Measurements from ENCODE around the gene ASB8.
"Not testable (repeated sequence)": the region's sequence is repeated elsewhere in the genome, so short reads cannot be mapped to it uniquely, and the experiment has no call there.

ASB8 gene

GRCh38 chr12:48183876-48184548, 26.7 kb upstream of the ASB8 start:
- DNase-seq (ENCODE audit: extremely low spot score, insufficient read length, low read depth) = no peak
- FAIRE-seq = no peak

GRCh38 chr12:48183091-48183875, 26.0 kb upstream of the ASB8 start, which contains the start of gene CCDC184:
CCDC184 (plus strand) TSS chr12:48183644; CDS start chr12:48184123, 479 bp downstream.
- peak; percentile 78 for FAIRE-seq

GRCh38 chr12:48182631-48183030, 25.3 kb upstream of the ASB8 start:
- DNase-seq (ENCODE audit: extremely low spot score, insufficient read length, low read depth) (no peak), FAIRE-seq (no peak)

More at GRCh38 chr12:48183091-48183875, 26.0 kb upstream of the ASB8 start, which contains the start of gene CCDC184:
- DNase-seq (ENCODE audit: extremely low spot score, insufficient read length, low read depth) = no peak

GRCh38 chr12:48180857-48181495, 23.7 kb upstream of the ASB8 start:
- no peak for FAIRE-seq
- DNase-seq (ENCODE audit: extremely low spot score, insufficient read length, low read depth) = no peak

GRCh38 chr12:48180424-48180823, 23.1 kb upstream of the ASB8 start:
- FAIRE-seq (no peak), DNase-seq (ENCODE audit: extremely low spot score, insufficient read length, low read depth) (no peak)

GRCh38 chr12:48179466-48179865, 22.2 kb upstream of the ASB8 start:
- DNase-seq (ENCODE audit: extremely low spot score, insufficient read length, low read depth) (no peak), FAIRE-seq (no peak)

GRCh38 chr12:48177982-48178381, 20.7 kb upstream of the ASB8 start:
- no peak for DNase-seq (ENCODE audit: extremely low spot score, insufficient read length, low read depth)
- FAIRE-seq = no peak

- DNase-seq (ENCODE audit: extremely low spot score, insufficient read length, low read depth) (no peak), FAIRE-seq (no peak)
Measured at GRCh38 chr12:48176417-48176751, 19.1 kb upstream of the ASB8 start.

GRCh38 chr12:48175613-48176416, 18.5 kb upstream of the ASB8 start:
- FAIRE-seq (no peak), DNase-seq (ENCODE audit: extremely low spot score, insufficient read length, low read depth) (no peak)

- FAIRE-seq (no peak), DNase-seq (ENCODE audit: extremely low spot score, insufficient read length, low read depth) (no peak)
Measured at GRCh38 chr12:48169011-48169410, 11.7 kb upstream of the ASB8 start.

GRCh38 chr12:48165089-48165981, 8.0 kb upstream of the ASB8 start:
- peak; percentile 22 for DNase-seq (ENCODE audit: extremely low spot score, insufficient read length, low read depth)
- FAIRE-seq = peak; percentile 87

- FAIRE-seq = no peak
- no peak for DNase-seq (ENCODE audit: extremely low spot score, insufficient read length, low read depth)
Measured at GRCh38 chr12:48164451-48164850, 7.1 kb upstream of the ASB8 start.

GRCh38 chr12:48163150-48163747, 5.9 kb upstream of the ASB8 start:
- FAIRE-seq (no peak), DNase-seq (ENCODE audit: extremely low spot score, insufficient read length, low read depth) (no peak)

GRCh38 chr12:48160807-48161206, 3.5 kb upstream of the ASB8 start:
- FAIRE-seq (no peak), DNase-seq (ENCODE audit: extremely low spot score, insufficient read length, low read depth) (no peak)

- no peak for FAIRE-seq
Measured at GRCh38 chr12:48160046-48160445, 2.7 kb upstream of the ASB8 start.

GRCh38 chr12:48157889-48158370, 615 bp upstream of the ASB8 start:
- no peak for DNase-seq (ENCODE audit: extremely low spot score, insufficient read length, low read depth)
- no peak for FAIRE-seq

More at GRCh38 chr12:48160046-48160445, 2.7 kb upstream of the ASB8 start:
- DNase-seq (ENCODE audit: extremely low spot score, insufficient read length, low read depth) = no peak

- FAIRE-seq = no peak
- no peak for DNase-seq (ENCODE audit: extremely low spot score, insufficient read length, low read depth)
Measured at GRCh38 chr12:48156652-48157017, 680 bp downstream of the ASB8 start.

GRCh38 chr12:48155786-48156185, 1.5 kb downstream of the ASB8 start:
- FAIRE-seq; DNase-seq (ENCODE audit: extremely low spot score, insufficient read length, low read depth): not testable (repeated sequence)

Measured in GM18507 (cell line).